ENCODE results near the gene SUGCT.

The SUGCT gene

GRCh38 chr7:40329601-40330153 lies 194.9 kb downstream of the SUGCT start:
- peak; percentile 51 for DNase-seq (ENCODE audit: low spot score)

GRCh38 chr7:40330408-40330807 lies 195.6 kb downstream of the SUGCT start:
- DNase-seq (ENCODE audit: low spot score): no peak

GRCh38 chr7:40331915-40332314 lies 197.1 kb downstream of the SUGCT start:
- DNase-seq (ENCODE audit: low spot score): no peak

- DNase-seq (ENCODE audit: low spot score): no peak
Measured at GRCh38 chr7:40332516-40332915, 197.7 kb downstream of the SUGCT start.

- no peak for DNase-seq (ENCODE audit: low spot score)
Measured at GRCh38 chr7:40341836-40342235, 207.0 kb downstream of the SUGCT start.

DNA sequence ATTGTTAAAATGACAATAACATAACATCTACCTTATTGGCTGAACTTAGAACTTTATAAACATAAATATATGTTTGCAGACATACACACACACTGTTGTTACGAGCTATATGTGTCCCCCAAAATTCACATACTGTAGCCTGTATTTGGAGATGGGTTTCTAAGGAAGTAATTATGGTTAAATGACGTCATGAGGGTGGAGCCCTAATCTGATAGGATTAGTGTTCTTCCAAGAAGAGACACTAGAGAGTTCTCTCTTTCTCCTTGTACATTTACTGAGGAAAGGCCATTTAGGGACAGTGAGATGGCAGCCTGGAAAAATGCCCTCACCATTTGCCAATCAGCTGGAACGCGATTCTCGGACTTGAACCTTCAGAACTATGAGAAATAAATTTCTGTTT lies 211.7 kb downstream of the SUGCT start:
- DNase-seq (ENCODE audit: low spot score): no peak

DNA sequence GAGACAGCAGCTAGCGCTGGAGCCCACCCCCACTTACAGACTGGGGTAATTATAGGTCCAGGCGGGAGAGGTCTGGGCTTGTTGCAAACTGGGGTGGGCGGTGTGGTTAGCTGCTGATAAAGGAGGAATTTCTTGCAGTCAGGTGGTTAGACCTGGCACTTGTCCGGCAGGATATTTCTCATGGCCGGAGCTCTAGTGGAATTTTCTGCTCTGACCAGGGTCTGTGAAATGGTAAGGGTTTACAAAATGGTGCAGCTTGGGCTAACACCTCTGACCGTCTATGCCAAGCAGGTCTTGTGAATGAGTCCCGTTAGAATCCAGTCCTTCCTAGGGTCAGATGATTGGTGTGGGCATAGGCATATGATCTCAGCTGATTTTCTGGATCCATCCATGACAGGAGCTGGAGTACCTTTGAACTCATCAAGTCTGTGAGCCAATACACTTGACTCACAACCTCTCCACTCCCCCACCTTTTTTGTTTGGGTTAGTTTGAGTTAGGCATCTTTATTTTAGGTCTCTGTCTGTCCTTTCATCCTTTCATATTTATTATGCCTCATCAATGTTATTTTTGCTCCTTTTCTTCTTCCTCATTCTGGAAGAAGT lies 213.4 kb downstream of the SUGCT start:
- DNase-seq (ENCODE audit: low spot score): no peak

- DNase-seq (ENCODE audit: low spot score): no peak
Measured at GRCh38 chr7:40350100-40350499, 215.3 kb downstream of the SUGCT start.

DNA sequence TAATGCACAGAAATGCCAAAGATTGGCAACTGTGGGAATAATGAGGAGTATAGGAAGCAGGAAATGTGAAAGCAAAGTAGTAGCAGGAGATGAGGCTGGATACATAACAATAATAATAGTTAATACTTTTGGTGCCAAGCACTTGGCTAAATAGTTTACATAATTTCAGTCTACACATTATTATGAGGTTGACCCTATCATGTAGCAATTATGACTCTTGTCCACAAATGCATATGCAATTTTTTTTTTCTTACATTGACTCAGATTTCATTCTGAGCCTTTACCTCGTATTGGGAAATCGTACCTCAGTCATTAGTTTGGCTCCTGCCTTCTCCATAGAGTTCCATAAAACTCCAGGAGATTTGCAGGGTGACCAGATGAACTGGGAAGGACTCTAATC lies 219.9 kb downstream of the SUGCT start:
- no peak for DNase-seq (ENCODE audit: low spot score)

GRCh38 chr7:40356312-40356711 lies 221.5 kb downstream of the SUGCT start:
- no peak for DNase-seq (ENCODE audit: low spot score)

DNA sequence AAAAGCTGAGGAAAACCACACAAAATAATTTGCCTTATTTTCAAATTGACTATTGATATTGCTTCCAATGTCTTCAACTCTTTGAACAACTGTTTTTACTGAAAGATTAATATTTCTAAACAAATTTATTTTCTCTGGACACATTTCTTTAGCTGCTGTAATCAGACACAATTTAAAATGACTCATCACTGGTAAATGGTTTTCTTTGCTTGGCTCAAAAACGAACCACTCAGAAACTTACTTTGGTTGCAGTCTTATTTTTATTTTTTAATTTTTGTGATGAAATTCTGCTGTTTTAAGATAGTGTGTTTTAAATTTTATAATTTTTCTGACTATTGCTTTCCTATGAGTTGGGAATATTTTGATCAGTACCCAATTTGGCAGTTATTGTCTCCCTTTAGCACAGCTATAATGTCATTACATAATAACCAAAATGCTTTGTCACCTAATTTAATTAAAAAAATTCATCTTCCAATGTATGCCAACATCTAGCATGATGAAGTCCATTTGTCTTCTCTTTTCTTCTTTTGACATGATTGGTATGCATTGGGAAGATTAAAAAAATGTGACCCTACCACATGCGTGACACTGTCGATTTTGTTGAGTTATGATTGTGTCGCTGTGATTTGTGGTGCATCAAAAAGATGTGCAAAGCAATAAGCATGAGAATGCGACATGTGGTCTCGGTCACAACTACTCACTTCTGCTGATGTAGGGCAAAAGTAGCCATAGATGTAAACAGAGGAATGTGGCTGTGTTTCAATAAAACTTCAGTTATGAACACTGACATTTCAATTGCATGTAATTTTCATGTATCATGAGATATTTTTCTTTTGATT lies 222.3 kb downstream of the SUGCT start:
- no peak for DNase-seq (ENCODE audit: low spot score)

DNA sequence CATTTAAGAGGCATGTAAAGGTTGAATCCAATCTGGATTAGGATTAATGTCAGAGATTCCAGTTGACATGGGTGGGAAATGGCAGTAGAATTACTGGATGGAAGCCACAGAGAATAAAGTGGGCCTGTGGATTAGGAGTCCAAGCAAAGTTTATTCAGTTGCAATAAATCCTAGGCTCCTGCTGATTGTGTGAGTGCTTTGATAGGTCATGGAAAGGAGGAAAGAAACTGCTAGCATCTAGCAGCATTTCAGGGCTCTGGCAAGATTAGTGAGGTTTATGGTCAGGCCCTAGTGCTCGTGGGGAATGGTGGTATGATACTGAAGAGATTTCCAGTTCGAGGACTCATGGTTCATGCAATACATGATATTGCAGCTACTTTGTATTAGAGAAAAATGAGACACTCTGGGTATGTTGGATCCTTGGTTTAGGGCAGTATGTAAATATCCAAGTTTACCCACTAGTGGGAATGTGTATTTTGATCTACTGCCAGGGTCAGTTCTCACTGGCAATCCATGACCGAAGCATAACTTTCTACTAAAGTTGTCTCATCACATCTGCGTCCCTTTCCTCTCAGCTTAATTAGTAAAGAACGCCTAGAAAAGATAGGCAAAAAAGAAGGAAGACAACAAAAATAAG lies 235.0 kb downstream of the SUGCT start:
- DNase-seq (ENCODE audit: low spot score): no peak

GRCh38 chr7:40371806-40372440 lies 237.1 kb downstream of the SUGCT start:
- no peak for DNase-seq (ENCODE audit: low spot score)

DNA sequence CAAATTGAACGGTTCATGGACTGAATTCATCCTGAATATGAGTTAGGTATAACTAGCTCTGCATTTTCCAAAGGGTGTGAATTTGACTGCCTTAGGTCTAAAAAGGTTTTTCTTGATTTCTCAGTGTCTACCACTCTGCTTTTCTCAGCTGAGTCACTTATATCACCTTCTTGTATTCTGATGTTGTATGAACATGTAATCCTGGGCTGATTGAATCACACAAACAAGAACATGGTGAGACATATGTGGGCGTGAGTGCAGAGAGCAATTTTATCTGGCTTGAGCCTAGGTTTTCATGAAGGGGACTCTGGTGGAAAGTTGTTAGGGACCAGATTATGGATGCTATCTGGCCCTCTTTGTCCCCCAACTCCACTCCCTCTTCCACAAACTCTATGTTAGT lies 239.8 kb downstream of the SUGCT start:
- no peak for DNase-seq (ENCODE audit: low spot score)

- no peak for DNase-seq (ENCODE audit: low spot score)
Measured at GRCh38 chr7:40380111-40380510, 245.3 kb downstream of the SUGCT start.

DNA sequence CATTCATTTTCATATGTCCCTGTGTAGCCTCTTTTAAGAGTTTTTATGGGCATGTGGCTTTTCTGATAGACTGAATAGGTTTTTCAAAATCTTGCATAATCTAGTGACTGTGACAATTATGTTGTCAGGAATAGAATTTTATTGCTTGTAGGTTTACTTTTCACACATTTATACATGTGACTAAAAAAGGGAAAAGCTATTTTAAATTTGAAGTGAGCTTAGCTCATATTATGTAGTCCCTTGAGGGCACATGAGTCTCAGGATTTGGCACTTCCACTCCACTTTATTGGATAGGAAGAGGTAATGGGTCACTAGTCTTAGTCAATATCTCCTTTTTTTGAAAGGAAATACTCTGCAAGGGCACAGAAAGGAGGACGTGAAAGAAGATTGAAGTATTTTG lies 247.3 kb downstream of the SUGCT start:
- DNase-seq (ENCODE audit: low spot score): no peak

DNA sequence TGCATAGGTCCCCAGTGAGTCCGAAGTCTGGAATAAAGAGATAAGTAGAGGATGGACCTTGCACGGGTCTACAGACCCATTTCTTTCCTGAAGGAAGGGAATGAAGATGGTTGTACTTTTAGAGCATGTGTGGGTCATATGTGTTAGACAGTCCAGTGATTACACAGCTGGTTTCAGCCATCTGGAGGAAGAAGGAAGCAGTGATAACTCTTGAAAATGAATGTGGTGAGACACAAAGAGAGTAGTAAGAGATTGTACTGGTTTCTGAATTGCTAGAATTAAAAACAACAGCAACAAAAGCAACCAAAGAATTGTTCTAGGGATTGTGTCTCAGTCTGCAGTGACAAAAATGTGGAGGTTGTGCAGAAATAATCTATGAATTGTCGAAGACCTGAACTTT lies 258.9 kb downstream of the SUGCT start:
- DNase-seq (ENCODE audit: low spot score): no peak

- DNase-seq (ENCODE audit: low spot score): no peak
Measured at GRCh38 chr7:40394400-40394799, 259.6 kb downstream of the SUGCT start.

DNA sequence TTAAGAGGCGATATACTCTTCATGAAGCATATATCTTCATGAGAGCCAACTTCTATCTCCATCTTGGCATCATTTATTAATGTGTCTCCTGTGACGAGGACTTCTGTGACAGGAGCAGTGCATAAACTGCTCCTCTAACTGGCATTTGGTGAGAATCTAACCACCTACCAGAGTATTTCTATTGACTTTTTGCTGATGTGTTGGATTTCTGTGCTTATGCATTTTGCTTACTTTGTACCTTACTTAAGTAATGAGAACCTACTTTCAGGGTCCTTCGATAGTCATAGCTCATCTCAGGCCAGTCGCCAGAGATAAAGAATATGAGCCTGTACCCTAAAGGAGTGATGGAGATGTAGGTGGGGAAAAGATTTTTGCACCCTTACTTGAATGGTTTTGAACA lies 265.7 kb downstream of the SUGCT start:
- DNase-seq (ENCODE audit: low spot score): no peak

DNA sequence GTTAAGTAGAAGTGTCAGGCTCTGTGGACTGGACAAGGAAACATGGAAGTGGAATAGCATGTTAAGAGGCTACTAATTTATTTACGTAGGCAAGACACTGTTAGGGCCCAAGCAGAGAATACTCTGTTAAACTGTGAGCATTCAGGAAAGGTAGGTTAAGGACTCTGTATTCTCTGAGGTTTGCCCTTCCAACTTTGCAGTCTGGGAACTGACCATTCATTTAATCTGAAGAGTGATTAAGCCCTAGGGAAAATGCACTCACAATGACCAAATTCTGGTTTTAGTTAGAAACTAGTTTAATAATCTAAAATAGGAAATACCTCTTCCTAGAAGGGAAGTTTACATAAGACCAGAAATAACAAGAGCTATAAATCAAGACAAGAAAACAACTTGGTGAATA lies 266.6 kb downstream of the SUGCT start:
- no peak for DNase-seq (ENCODE audit: low spot score)

DNA sequence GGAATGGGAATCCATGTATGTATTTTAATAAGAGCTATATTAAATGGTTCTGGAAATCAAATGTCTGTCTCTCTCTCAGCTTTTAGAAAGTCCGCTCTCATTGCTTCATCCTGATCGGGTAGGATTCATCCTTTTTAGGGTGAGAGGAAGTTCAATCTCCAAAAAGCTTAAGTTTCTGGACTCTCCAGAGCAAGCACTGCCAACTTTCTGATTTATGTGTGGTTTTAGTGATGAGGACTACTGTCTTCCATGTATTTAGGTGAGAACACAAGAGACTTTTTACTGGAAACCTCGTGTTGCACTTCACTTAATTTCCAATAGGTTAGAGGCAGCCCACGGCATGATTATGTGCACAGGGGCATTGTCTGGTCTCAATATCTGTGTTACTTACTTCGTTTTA lies 267.9 kb downstream of the SUGCT start:
- DNase-seq (ENCODE audit: low spot score): no peak

GRCh38 chr7:40403703-40404476 lies 269.1 kb downstream of the SUGCT start:
- DNase-seq (ENCODE audit: low spot score): no peak

All from AG08396 (cell line).